Measurements from ENCODE around the gene C6orf120. TPM values are rescaled to one million over a fixed set of nuclear protein-coding genes. Genes with fewer than 3 reads are reported as not detected.

Gene C6orf120
- polyA plus RNA-seq, 3 donors, result 8.3 to 31.4 (median 28.5) TPM

DNA sequence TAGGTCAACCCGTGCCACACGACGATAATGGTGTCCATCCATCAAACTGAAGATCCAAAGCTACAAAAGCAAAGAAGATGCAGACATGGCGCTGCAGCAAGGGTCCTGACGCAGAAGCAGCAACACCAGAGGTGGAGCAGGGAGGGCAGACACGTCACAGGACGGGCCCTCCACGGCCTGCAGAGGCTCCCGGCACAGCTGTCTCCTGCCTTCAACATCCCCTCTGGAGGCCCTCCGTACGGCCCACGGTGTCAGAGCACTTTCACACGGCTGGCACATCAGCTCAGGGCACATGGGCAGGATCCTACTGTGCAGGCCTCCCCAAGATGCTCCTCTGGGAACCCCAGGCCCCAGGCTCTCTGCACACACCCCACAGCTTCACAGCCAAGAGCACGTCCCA lies 37.7 kb upstream of the C6orf120 start:
- Histone ChIP-seq H3K27ac (ENCODE audit: low read depth in 1 of 2, low read length in 2 of 2) (no peak overlapping the region), H4K20me1 (ENCODE audit: insufficient read depth, low read length) (no peaks in the 10 kb centered on the region), H3K36me3 (replicated peaks in 1 of 2; ENCODE audit: control insufficient read depth in 1 of 2, insufficient read depth in 2 of 2, low read length in 2 of 2) (peaks cover 4 to 18% of the 10 kb centered on the region in 2 donors), H3K4me1 (ENCODE audit: control insufficient read depth in 1 of 2, insufficient read depth in 2 of 2, low read length in 2 of 2) (no peaks in the 10 kb centered on the region), H3K79me2 (ENCODE audit: insufficient read depth, low read length) (no peaks in the 10 kb centered on the region), H3K4me2 (replicated peaks; ENCODE audit: extremely low read depth, low read length, poor library complexity, severe bottlenecking) (no peak overlapping the region), H2AFZ (ENCODE audit: insufficient read depth, low read depth, low read length, poor library complexity, severe bottlenecking) (no peak overlapping the region), H3K4me3 (replicated peaks in 1 of 3; ENCODE audit: low read depth in 2 of 3, low read length in 3 of 3) (no peak overlapping the region), H3K9me3 (replicated peaks in 1 of 2; ENCODE audit: control insufficient read depth in 1 of 2, insufficient read depth in 1 of 2, low read length in 2 of 2) (no peaks in the 10 kb centered on the region), H3K27me3 (ENCODE audit: control insufficient read depth in 2 of 2, insufficient read depth in 2 of 2, low read length in 2 of 2) (no peaks in the 10 kb centered on the region), H3K9ac (ENCODE audit: insufficient read depth, low read length, poor library complexity, severe bottlenecking) (no peak overlapping the region)
- Mint-ChIP-seq H3K9me3 (peaks cover 0 to 2% (median 0%) of the 10 kb centered on the region in 7 donors), H3K27ac (peak overlapping the region in 1 of 7 donors; percentile 47), H3K4me3 (no peak overlapping the region), H3K27me3 (ENCODE audit: low read depth in 3 of 3) (no peaks in the 10 kb centered on the region), H3K36me3 (peaks cover 36 to 39% of the 10 kb centered on the region in 2 donors), H3K4me1 (no peaks in the 10 kb centered on the region)
- WGBS (ENCODE audit: insufficient coverage), result over 99% methylated on average over 13 of the region's 14 CpGs
- intact Hi-C loops (cut with micrococcal nuclease), result no loop called here
- TF ChIP-seq, protein P1, sequence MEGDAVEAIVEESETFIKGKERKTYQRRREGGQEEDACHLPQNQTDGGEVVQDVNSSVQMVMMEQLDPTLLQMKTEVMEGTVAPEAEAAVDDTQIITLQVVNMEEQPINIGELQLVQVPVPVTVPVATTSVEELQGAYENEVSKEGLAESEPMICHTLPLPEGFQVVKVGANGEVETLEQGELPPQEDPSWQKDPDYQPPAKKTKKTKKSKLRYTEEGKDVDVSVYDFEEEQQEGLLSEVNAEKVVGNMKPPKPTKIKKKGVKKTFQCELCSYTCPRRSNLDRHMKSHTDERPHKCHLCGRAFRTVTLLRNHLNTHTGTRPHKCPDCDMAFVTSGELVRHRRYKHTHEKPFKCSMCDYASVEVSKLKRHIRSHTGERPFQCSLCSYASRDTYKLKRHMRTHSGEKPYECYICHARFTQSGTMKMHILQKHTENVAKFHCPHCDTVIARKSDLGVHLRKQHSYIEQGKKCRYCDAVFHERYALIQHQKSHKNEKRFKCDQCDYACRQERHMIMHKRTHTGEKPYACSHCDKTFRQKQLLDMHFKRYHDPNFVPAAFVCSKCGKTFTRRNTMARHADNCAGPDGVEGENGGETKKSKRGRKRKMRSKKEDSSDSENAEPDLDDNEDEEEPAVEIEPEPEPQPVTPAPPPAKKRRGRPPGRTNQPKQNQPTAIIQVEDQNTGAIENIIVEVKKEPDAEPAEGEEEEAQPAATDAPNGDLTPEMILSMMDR (IDR thresholded peaks at IDR 0.05), result no peak
- no peak for DNase-seq

DNA sequence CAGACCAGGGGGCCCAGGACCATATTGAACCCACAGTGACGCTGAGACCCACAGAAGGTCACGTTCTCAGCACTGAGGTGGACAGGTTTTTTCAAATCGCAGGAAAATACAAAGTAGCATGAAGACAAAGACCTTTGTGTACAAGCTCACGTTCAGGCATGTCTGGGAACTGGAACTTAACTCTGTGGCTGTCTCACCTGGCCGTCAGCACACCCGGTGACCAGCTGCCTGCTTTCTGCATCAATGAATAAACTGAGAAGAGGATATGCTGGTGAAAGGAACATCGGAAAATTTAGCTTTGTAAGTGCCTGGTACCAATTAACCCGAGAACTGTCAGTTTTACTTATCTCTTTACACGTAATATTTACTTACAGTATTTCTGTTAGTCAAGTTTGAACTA lies 36.6 kb upstream of the C6orf120 start:
- Mint-ChIP-seq H3K27me3 (ENCODE audit: low read depth in 3 of 3) (no peaks in the 10 kb centered on the region), H3K27ac (no peak overlapping the region), H3K4me1 (peaks cover 8% of the 10 kb centered on the region), H3K36me3 (peaks cover 31 to 35% of the 10 kb centered on the region in 2 donors), H3K9me3 (peaks cover 0 to 2% (median 0%) of the 10 kb centered on the region in 7 donors), H3K4me3 (no peak overlapping the region)
- Histone ChIP-seq H3K4me3 (replicated peaks in 1 of 3; ENCODE audit: low read depth in 2 of 3, low read length in 3 of 3) (no peak overlapping the region), H3K4me2 (replicated peaks; ENCODE audit: extremely low read depth, low read length, poor library complexity, severe bottlenecking) (no peak overlapping the region), H3K36me3 (replicated peaks in 1 of 2; ENCODE audit: control insufficient read depth in 1 of 2, insufficient read depth in 2 of 2, low read length in 2 of 2) (peaks cover 4 to 18% of the 10 kb centered on the region in 2 donors), H3K9ac (ENCODE audit: insufficient read depth, low read length, poor library complexity, severe bottlenecking) (no peak overlapping the region), H3K9me3 (replicated peaks in 1 of 2; ENCODE audit: control insufficient read depth in 1 of 2, insufficient read depth in 1 of 2, low read length in 2 of 2) (no peaks in the 10 kb centered on the region), H3K79me2 (ENCODE audit: insufficient read depth, low read length) (no peaks in the 10 kb centered on the region), H4K20me1 (ENCODE audit: insufficient read depth, low read length) (no peaks in the 10 kb centered on the region), H2AFZ (ENCODE audit: insufficient read depth, low read depth, low read length, poor library complexity, severe bottlenecking) (no peak overlapping the region), H3K27me3 (ENCODE audit: control insufficient read depth in 2 of 2, insufficient read depth in 2 of 2, low read length in 2 of 2) (no peaks in the 10 kb centered on the region), H3K4me1 (ENCODE audit: control insufficient read depth in 1 of 2, insufficient read depth in 2 of 2, low read length in 2 of 2) (peaks cover 6% of the 10 kb centered on the region in 2 donors), H3K27ac (ENCODE audit: low read depth in 1 of 2, low read length in 2 of 2) (no peak overlapping the region)
- 84% methylated on average over 6 of the region's 9 CpGs for WGBS (ENCODE audit: insufficient coverage)
- intact Hi-C loops (cut with micrococcal nuclease), result no loop called here
- TF ChIP-seq, protein P1 (IDR thresholded peaks at IDR 0.05), result no peak
- DNase-seq, result no peak

Measured in CD14-positive monocyte (primary cell).